Liver (tissue), 9 donors: ENCODE measurements around the gene TRAPPC8. TPM values are rescaled to one million over a fixed set of nuclear protein-coding genes. Genes with fewer than 3 reads are reported as not detected.

ENCODE experiments used
- DNase-seq: peaks from one replicate; pipeline ENCODE4 v3.0.0-alpha.2; 2017; ENCODE audit warnings: low spot score
- H3K27ac ChIP-seq, 2 donors: one replicate each; pipeline ENCODE4 v1.7.0; 2013; ENCODE audit warnings: inconsistent platforms in 2 of 2, low read length in 2 of 2, control low read depth in 1 of 2, low read depth in 1 of 2, mild to moderate bottlenecking in 1 of 2
- H3K27me3 ChIP-seq, 4 donors: one replicate each; pipeline versions ENCODE4 v1.6.1 to v1.7.0; 2013; ENCODE audit warnings: low read length in 3 of 4, inconsistent platforms in 1 of 4, mild to moderate bottlenecking in 1 of 4, moderate library complexity in 1 of 4; ENCODE audit not compliant: control insufficient read depth in 4 of 4, insufficient read depth in 4 of 4
- H3K36me3 ChIP-seq, 4 donors: one replicate each; pipeline versions ENCODE4 v1.6.1 to v1.7.0; 2013; ENCODE audit warnings: low read length in 3 of 4, mild to moderate bottlenecking in 3 of 4, low read depth in 1 of 4, moderate library complexity in 1 of 4; ENCODE audit not compliant: control insufficient read depth in 4 of 4, insufficient read depth in 3 of 4
- H3K4me1 ChIP-seq, 4 donors: one replicate each; pipeline versions ENCODE4 v1.6.1 to v1.7.0; 2013; ENCODE audit warnings: low read length in 3 of 4, mild to moderate bottlenecking in 3 of 4, moderate library complexity in 1 of 4; ENCODE audit not compliant: control insufficient read depth in 4 of 4, insufficient read depth in 4 of 4
- H3K4me3 ChIP-seq, 3 donors: one replicate each; pipeline versions ENCODE4 v1.6.1 to v1.7.0; 2013; ENCODE audit warnings: low read length in 3 of 3, control low read depth in 1 of 3, low read depth in 1 of 3, mild to moderate bottlenecking in 1 of 3
- H3K9ac ChIP-seq, 2 donors: one replicate each; pipeline ENCODE4 v1.7.0; 2013; ENCODE audit warnings: low read length in 2 of 2, mild to moderate bottlenecking in 2 of 2, moderate library complexity in 2 of 2, control low read depth in 1 of 2, low read depth in 1 of 2
- H3K9me3 ChIP-seq, 4 donors: one replicate each; pipeline versions ENCODE4 v1.6.1 to v1.7.0; 2013; ENCODE audit warnings: low read length in 3 of 4; ENCODE audit not compliant: control insufficient read depth in 4 of 4
- ATF3 ChIP-seq: IDR thresholded peaks from 2 replicates; pipeline ENCODE4 v1.6.1; 2016; ENCODE audit warnings: antibody characterized with exemption
- CTCF ChIP-seq: fragments of 150-350 bp; IDR thresholded peaks from 2 replicates; pipeline ENCODE4 v1.5.1; 2017; ENCODE audit warnings: improper control_type of control experiment, low read depth, low read length; ENCODE audit not compliant: missing input control
- EGR1 ChIP-seq, 2 donors: IDR thresholded peaks; 2 replicates each; pipeline ENCODE4 v1.6.1; 2016 to 2018; ENCODE audit warnings: antibody characterized with exemption in 2 of 2, low read depth in 2 of 2
- FOXA2 ChIP-seq: IDR thresholded peaks from 2 replicates; pipeline ENCODE4 v1.6.1; 2016; ENCODE audit warnings: antibody characterized with exemption
- GABPA ChIP-seq, 2 donors: IDR thresholded peaks in 1 of 2; conservative IDR thresholded peaks in 1 of 2; 2 replicates each; pipeline ENCODE4 v1.6.1; 2016; ENCODE audit warnings: antibody characterized with exemption in 2 of 2, mild to moderate bottlenecking in 1 of 2, moderate library complexity in 1 of 2
- HNF4G ChIP-seq: IDR thresholded peaks from 2 replicates; pipeline ENCODE4 v1.6.1; 2016; ENCODE audit warnings: antibody characterized with exemption
- JUND ChIP-seq, 2 donors: IDR thresholded peaks; 2 replicates each; pipeline ENCODE4 v1.6.1; 2016; ENCODE audit warnings: antibody characterized with exemption in 2 of 2
- MAX ChIP-seq: IDR thresholded peaks from 2 replicates; pipeline ENCODE4 v1.6.1; 2016; ENCODE audit warnings: antibody characterized with exemption
- RAD21 ChIP-seq, 2 donors: IDR thresholded peaks; 2 replicates each; pipeline ENCODE4 v1.6.1; 2016; ENCODE audit warnings: antibody characterized with exemption in 2 of 2, mild to moderate bottlenecking in 2 of 2
- REST ChIP-seq: IDR thresholded peaks from 2 replicates; pipeline ENCODE4 v1.6.1; 2016; ENCODE audit warnings: antibody characterized with exemption, mild to moderate bottlenecking
- SP1 ChIP-seq: IDR thresholded peaks from 2 replicates; pipeline ENCODE4 v1.6.1; 2018; ENCODE audit warnings: antibody characterized with exemption, mild to moderate bottlenecking
- TAF1 ChIP-seq: conservative IDR thresholded peaks from 2 replicates; pipeline ENCODE4 v1.6.1; 2016; ENCODE audit warnings: antibody characterized with exemption, mild to moderate bottlenecking
- YY1 ChIP-seq: IDR thresholded peaks from 2 replicates; pipeline ENCODE4 v1.6.1; 2016; ENCODE audit warnings: antibody characterized with exemption, mild to moderate bottlenecking
- WGBS: extraction: QIAGEN DNeasy Blood & Tissue Kit; methylation state at CpG from one replicate; pipeline ENCODE4 v1.1.7; 2013; 5-methylcytosine and 5-hydroxymethylcytosine counted together
- polyA plus RNA-seq, 2 donors: library from polyadenylated mRNA; stranded (reverse) in 1 of 2; unstranded in 1 of 2; fragments of 200-250 nt in 1 of 2; fragments of >200 nt in 1 of 2; fragmentation: Nextera tagmentation in 1 of 2; extraction: Ambion mirVana in 1 of 2; gene quantifications; one replicate each; pipeline versions ENCODE4 v1.2.1 to v1.2.3, GENCODE V29; 2013 to 2015
- total RNA-seq, 2 donors: library from RNA; depleted of rRNA; stranded (reverse); fragments of >200 nt; gene quantifications; one replicate each; pipeline ENCODE4 v1.2.3, GENCODE V29; 2014
- donor health status: healthy.
- donor health status: healthy.
- donor health status: healthy.
- donor health status: healthy.
- donor health status: healthy.

TRAPPC8 gene
- total and polyA plus RNA-seq, 4 donors = 12.2 to 46.1 (median 29.5) TPM

- 72% methylated on average over 9 of the region's 9 CpGs for WGBS
- H3K9ac ChIP-seq = no peak overlapping the region
- H3K4me1 ChIP-seq = peaks cover 0 to under 1% (median 0%) of the 10 kb centered on the region in 4 donors
- H3K4me3 ChIP-seq = no peak overlapping the region
- no peaks in the 10 kb centered on the region for H3K27me3 ChIP-seq
- no peak overlapping the region for H3K27ac ChIP-seq
- H3K9me3 ChIP-seq = peaks cover 0 to 12% (median 9%) of the 10 kb centered on the region in 4 donors
- no peak for TF ChIP-seq YY1
- peak; percentile 92 for TF ChIP-seq RAD21 (IDR thresholded peaks at IDR 0.05)
- peak; percentile 64 for TF ChIP-seq CTCF
- no peak for TF ChIP-seq MAX
- DNase-seq = peak; percentile 38
- H3K36me3 ChIP-seq = no peaks in the 10 kb centered on the region
Observed at GRCh38 chr18:31977270-31977872, 34.4 kb upstream of the TRAPPC8 start.

- Histone ChIP-seq H3K9ac (no peak overlapping the region), H3K9me3 (peaks cover 0 to 12% (median 9%) of the 10 kb centered on the region in 4 donors), H3K36me3 (no peaks in the 10 kb centered on the region), H3K27ac (no peak overlapping the region), H3K4me3 (no peak overlapping the region), H3K4me1 (no peaks in the 10 kb centered on the region), H3K27me3 (no peaks in the 10 kb centered on the region)
- TF ChIP-seq TAF1 (no peak), ATF3 (no peak), YY1 (no peak), GABPA (IDR thresholded peaks at IDR 0.05 in 1 of 2, conservative IDR thresholded peaks at IDR 0.05 in 1 of 2) (no peak), SP1 (no peak), FOXA2 (no peak), MAX (no peak), EGR1 (IDR thresholded peaks at IDR 0.05; ENCODE audit: low read depth in 2 of 2) (no peak), HNF4G (no peak)
- WGBS = 82% methylated on average over 3 of the region's 3 CpGs
- no peak for DNase-seq
Observed at GRCh38 chr18:31976242-31976641, 33.3 kb upstream of the TRAPPC8 start.

GRCh38 chr18:31973929-31974546 lies 31.1 kb upstream of the TRAPPC8 start:
- no peak overlapping the region for H3K27ac ChIP-seq
- peaks cover 0 to 12% (median 9%) of the 10 kb centered on the region in 4 donors for H3K9me3 ChIP-seq
- H3K36me3 ChIP-seq = no peaks in the 10 kb centered on the region
- no peaks in the 10 kb centered on the region for H3K4me1 ChIP-seq
- H3K4me3 ChIP-seq = no peak overlapping the region
- 95% methylated on average over 4 of the region's 4 CpGs for WGBS
- TF ChIP-seq GABPA (IDR thresholded peaks at IDR 0.05 in 1 of 2, conservative IDR thresholded peaks at IDR 0.05 in 1 of 2) (no peak), JUND (IDR thresholded peaks at IDR 0.05) (no peak), REST (no peak), YY1 (no peak), FOXA2 (no peak)
- H3K9ac ChIP-seq = no peak overlapping the region
- H3K27me3 ChIP-seq = no peaks in the 10 kb centered on the region
- no peak for DNase-seq
